Transverse colon (tissue), 4 donors: Measurements from ENCODE around the gene TGFBR2. TPM values are rescaled to one million over a fixed set of nuclear protein-coding genes. Genes with fewer than 3 reads are reported as not detected.
A peak's percentile ranks its signal among the peaks of the same experiment; 100 is the strongest.

Experiments used
- DNase-seq: peaks from one replicate; pipeline ENCODE4 v3.0.0-alpha.2; 2019
- H3K27ac ChIP-seq, 4 donors: fragments of 200-600 bp; sonication (generic); 2 replicates each; pipeline ENCODE4 v1.5.1; 2016 to 2018; ENCODE audit warnings: inconsistent platforms in 4 of 4
- H3K27me3 ChIP-seq: fragments of 200-600 bp; sonication (generic); 2 replicates; pipeline ENCODE4 v1.5.1; 2017; ENCODE audit warnings: inconsistent platforms
- H3K36me3 ChIP-seq, 4 donors: fragments of 200-600 bp; sonication (generic); 2 replicates each; pipeline ENCODE4 v1.5.1; 2017 to 2019; ENCODE audit warnings: inconsistent platforms in 4 of 4
- H3K4me1 ChIP-seq, 4 donors: fragments of 200-600 bp; sonication (generic); 2 replicates each; pipeline ENCODE4 v1.5.1; 2017 to 2020; ENCODE audit warnings: inconsistent platforms in 4 of 4
- H3K4me3 ChIP-seq, 4 donors: fragments of 200-600 bp; sonication (generic); 1 replicate in 1 of 4; 2 replicates in 3 of 4; pipeline versions ENCODE4 v1.5.1 to v1.6.1; 2017 to 2019; ENCODE audit warnings: inconsistent platforms in 4 of 4
- H3K9me3 ChIP-seq, 2 donors: fragments of 200-600 bp; sonication (generic); 2 replicates each; pipeline ENCODE4 v1.5.1; 2017 to 2019; ENCODE audit warnings: inconsistent platforms in 2 of 2
- EP300 ChIP-seq: sonication (generic); formaldehyde crosslinking; IDR thresholded peaks from one replicate; pipeline ENCODE4 v1.6.1; 2017; ENCODE audit warnings: antibody characterized with exemption, low read depth
- POLR2A ChIP-seq: fragments of 450-650 bp; IDR thresholded peaks from one replicate; pipeline ENCODE4 v1.6.1; 2016; ENCODE audit warnings: antibody characterized with exemption, mild to moderate bottlenecking, moderate library complexity
- POLR2AphosphoS5 ChIP-seq, 3 donors: sonication (generic); formaldehyde crosslinking; IDR thresholded peaks; one replicate each; pipeline ENCODE4 v1.6.1; 2016; ENCODE audit warnings: antibody characterized with exemption in 3 of 3
- WGBS, 2 donors: methylation state at CpG; one replicate each; pipeline ENCODE4 v1.1.5; 2018; ENCODE audit warnings: low coverage in 1 of 2; 5-methylcytosine and 5-hydroxymethylcytosine counted together
- in situ Hi-C, 4 donors: fragments of 200-750 bp; cut with MboI; loops; one replicate each; pipeline versions ENCODE4 v1.15.0 to v1.15.1; 2017; ENCODE audit warnings: low sequenced_read_pairs in 3 of 4, low pct_ligation_motif_present in 1 of 4, low pct_unique_long_range_greater_than_20kb in 1 of 4
- intact Hi-C: fragments of 100-400 bp; cut with DNase I; formaldehyde crosslinking; loops from one replicate; pipeline ENCODE4 v1.15.1; 2023; ENCODE audit warnings: low total_unique reads
- total RNA-seq, 4 donors: library from RNA; depleted of rRNA; stranded (reverse); fragments of >200 nt; gene quantifications; one replicate each; pipeline ENCODE4 v1.1.0, GENCODE V29; 2016
- TF ChIP-seq, protein P1 (sequence below), 5 experiments: fragments of 200-600 bp in 3 of 5; fragments of 450-650 bp in 2 of 5; sonication (generic) in 3 of 5; IDR thresholded peaks; 1 replicate in 2 of 5; 2 replicates in 3 of 5; pipeline ENCODE4 v1.5.1; 2016 to 2017; ENCODE audit warnings: antibody characterized with exemption in 5 of 5, inconsistent platforms in 3 of 5, mild to moderate bottlenecking in 2 of 5, moderate library complexity in 1 of 5

Gene TGFBR2
- total RNA-seq, 4 donors from 2014 or later, result 63.2 to 179 (median 98.5) TPM

DNA sequence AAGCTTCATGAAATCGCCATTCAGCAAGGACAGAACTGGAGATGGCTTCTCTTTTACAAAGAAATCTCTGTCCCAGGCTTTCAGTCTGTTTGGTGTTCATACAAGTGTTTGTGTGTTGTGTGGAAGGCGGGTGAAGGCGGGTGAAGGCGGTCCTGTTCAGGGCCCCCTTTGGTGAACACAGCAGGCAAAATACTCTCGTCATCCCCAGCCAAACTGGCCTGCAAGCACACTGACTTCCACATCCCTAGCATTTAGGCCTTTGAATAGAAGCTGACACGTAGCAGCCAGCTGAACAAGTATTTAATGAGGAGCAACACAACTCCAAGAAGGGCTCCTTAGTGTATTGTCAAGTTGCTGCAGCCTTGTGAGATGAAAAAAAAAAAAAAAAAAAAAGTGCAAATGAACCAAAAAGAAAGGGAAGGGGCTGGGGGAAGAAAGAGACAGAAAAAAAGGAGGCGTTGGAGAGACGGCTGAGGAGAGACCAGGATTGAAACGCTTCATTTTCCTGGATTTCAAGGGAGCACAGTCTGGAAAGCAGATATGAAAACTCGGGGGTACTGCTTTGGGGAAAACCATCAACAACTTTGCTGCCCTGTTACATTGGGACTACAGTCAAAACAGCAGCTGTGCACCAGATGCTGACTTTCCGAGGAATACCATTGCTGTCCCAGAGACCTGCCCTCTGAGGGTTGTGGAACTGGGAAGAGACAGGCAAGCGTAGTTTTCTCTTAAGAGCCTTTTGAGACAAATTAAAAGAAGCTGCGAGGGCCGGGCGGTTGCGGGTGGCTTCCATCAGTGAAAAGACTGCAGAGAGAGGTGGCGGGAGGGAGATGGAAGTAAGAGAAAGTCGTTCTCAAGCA is 74.6 kb downstream of the TGFBR2 start:
- Histone ChIP-seq H3K4me1 (peaks cover 27 to 68% (median 47%) of the 10 kb centered on the region in 4 donors), H3K36me3 (peaks cover 0 to 31% (median 14%) of the 10 kb centered on the region in 4 donors), H3K9me3 (no peaks in the 10 kb centered on the region), H3K4me3 (no peak overlapping the region), H3K27me3 (no peaks in the 10 kb centered on the region), H3K27ac (peak overlapping the region; percentile 51 to 78 (median 70))
- TF ChIP-seq EP300 (no peak), POLR2AphosphoS5 (IDR thresholded peaks at IDR 0.05) (no peak), POLR2A (no peak)
- TF ChIP-seq, protein P1, sequence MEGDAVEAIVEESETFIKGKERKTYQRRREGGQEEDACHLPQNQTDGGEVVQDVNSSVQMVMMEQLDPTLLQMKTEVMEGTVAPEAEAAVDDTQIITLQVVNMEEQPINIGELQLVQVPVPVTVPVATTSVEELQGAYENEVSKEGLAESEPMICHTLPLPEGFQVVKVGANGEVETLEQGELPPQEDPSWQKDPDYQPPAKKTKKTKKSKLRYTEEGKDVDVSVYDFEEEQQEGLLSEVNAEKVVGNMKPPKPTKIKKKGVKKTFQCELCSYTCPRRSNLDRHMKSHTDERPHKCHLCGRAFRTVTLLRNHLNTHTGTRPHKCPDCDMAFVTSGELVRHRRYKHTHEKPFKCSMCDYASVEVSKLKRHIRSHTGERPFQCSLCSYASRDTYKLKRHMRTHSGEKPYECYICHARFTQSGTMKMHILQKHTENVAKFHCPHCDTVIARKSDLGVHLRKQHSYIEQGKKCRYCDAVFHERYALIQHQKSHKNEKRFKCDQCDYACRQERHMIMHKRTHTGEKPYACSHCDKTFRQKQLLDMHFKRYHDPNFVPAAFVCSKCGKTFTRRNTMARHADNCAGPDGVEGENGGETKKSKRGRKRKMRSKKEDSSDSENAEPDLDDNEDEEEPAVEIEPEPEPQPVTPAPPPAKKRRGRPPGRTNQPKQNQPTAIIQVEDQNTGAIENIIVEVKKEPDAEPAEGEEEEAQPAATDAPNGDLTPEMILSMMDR (IDR thresholded peaks at IDR 0.05), result no peak
- intact Hi-C loops (loop anchor here (10.0 kb wide), 2 partner anchors 66 to 166 kb away; no protein-coding TSS in a partner anchor), in situ Hi-C loops (loop anchor here in 1 of 4 donors (25.0 kb wide), 1 partner anchor 169 kb away; no protein-coding TSS in a partner anchor)
- DNase-seq, result no peak
- 58 to 74% methylated on average over 11 to 18 of the region's 18 CpGs for WGBS, 2 donors

DNA sequence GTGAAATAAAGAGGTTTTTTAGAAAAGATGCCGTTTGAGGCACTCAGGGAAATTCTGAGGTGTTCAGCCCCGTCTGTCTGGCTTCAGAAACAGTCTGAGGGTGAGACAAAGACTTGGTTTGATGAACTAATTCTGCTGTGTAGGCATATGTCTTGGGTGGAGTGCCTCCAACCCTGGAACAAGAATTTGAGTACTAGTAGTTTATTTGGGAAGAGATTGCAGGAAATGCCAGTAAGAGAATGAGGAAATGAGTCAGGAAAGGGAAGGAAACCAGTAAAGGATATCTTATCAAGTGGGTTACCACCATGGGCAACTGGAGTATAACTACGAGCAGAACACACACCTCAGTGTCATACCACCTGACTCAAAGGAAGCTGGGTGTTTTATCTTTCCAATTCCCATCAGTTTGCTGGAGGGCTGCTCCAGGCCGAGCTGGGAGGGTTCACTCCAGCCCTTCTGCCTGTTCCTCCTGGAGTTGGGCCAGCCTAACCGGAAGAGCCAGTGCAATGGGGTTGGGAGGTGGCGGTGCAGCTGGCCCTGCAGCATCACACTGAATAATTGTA is 75.3 kb downstream of the TGFBR2 start:
- peak in 1 of 3 donors; percentile 26 for TF ChIP-seq POLR2AphosphoS5 (IDR thresholded peaks at IDR 0.05)
- TF ChIP-seq, protein P1 (IDR thresholded peaks at IDR 0.05), result no peak
- no peaks in the 10 kb centered on the region for H3K9me3 ChIP-seq
- peaks cover 27 to 75% (median 45%) of the 10 kb centered on the region in 4 donors for H3K4me1 ChIP-seq
- in situ Hi-C loops, result loop anchor here in 1 of 4 donors (25.0 kb wide), 1 partner anchor 169 kb away; no protein-coding TSS in a partner anchor
- WGBS, 2 donors, result 42 to 66% methylated on average over 3 to 6 of the region's 6 CpGs
- H3K27me3 ChIP-seq, result no peaks in the 10 kb centered on the region
- H3K27ac ChIP-seq, result peak overlapping the region; percentile 51 to 78 (median 70)
- DNase-seq, result no peak
- intact Hi-C loops, result loop anchor here (10.0 kb wide), 2 partner anchors 67 to 167 kb away; no protein-coding TSS in a partner anchor
- H3K4me3 ChIP-seq, result no peak overlapping the region
- H3K36me3 ChIP-seq, result peaks cover 0 to 26% (median 12%) of the 10 kb centered on the region in 4 donors

DNA sequence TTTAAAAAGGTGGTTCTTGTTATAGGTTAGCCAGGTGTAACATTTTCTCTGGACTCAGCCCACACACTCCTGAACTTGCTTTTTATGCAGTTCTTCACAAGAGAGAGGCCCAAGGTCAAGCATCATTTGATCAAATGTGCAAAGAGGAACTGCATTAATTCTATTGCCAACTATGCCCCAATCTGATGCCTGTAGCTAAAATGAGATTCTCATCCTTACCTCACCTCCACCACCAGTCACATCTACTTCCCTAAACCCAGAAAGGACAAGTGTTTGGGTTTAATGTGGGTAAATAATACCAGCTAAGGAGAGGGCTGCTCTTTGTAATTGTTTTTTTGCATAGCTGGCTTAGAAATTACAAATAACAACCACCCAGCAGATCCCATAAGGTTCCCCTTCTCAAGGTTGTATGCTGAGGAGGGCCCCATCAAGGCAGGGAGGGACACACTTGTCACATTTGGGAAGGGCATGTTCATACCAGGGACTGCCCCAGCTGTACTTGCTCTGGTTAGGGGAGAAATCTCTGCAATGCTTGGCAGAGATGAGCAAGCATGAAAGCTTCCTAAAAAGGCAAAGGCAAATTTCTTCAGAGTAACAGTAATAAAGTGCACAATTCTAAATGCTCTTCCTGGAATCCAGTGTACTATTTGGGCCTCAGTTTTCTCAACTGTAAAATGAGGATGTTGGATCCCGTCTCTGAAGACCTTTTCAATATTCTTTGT is 76.2 kb downstream of the TGFBR2 start:
- in situ Hi-C loops (loop anchor here in 1 of 4 donors (25.0 kb wide), 1 partner anchor 170 kb away; no protein-coding TSS in a partner anchor), intact Hi-C loops (loop anchor here (10.0 kb wide), 2 partner anchors 68 to 168 kb away; no protein-coding TSS in a partner anchor)
- 43 to 52% methylated on average over 1 of the region's 1 CpG for WGBS, 2 donors
- peaks cover 0 to 23% (median 9%) of the 10 kb centered on the region in 4 donors for H3K36me3 ChIP-seq
- no peaks in the 10 kb centered on the region for H3K9me3 ChIP-seq
- no peak overlapping the region for H3K4me3 ChIP-seq
- TF ChIP-seq EP300, result no peak
- TF ChIP-seq POLR2AphosphoS5 (IDR thresholded peaks at IDR 0.05), result no peak
- TF ChIP-seq, protein P1 (IDR thresholded peaks at IDR 0.05), result no peak
- TF ChIP-seq POLR2A, result no peak
- H3K27me3 ChIP-seq, result no peaks in the 10 kb centered on the region
- peaks cover 32 to 76% (median 45%) of the 10 kb centered on the region in 4 donors for H3K4me1 ChIP-seq
- peak overlapping the region; percentile 51 to 78 (median 70) for H3K27ac ChIP-seq
- no peak for DNase-seq
